Mucosa of stomach (tissue), 1 donor: ENCODE measurements around the gene HHLA2.

Experiments used
- H3K27me3 ChIP-seq: one replicate; pipeline ENCODE4 v1.7.0; 2013; ENCODE audit warnings: mild to moderate bottlenecking, low read length; ENCODE audit not compliant: control insufficient read depth, insufficient read depth
- H3K36me3 ChIP-seq: one replicate; pipeline ENCODE4 v1.7.0; 2013; ENCODE audit warnings: low read length; ENCODE audit not compliant: control insufficient read depth, insufficient read depth
- H3K4me1 ChIP-seq: one replicate; pipeline ENCODE4 v1.7.0; 2013; ENCODE audit warnings: mild to moderate bottlenecking, low read length; ENCODE audit not compliant: control insufficient read depth, insufficient read depth
- H3K4me3 ChIP-seq: one replicate; pipeline ENCODE4 v1.7.0; 2013; ENCODE audit warnings: low read length
- H3K9ac ChIP-seq: one replicate; pipeline ENCODE4 v1.7.0; 2013; ENCODE audit warnings: mild to moderate bottlenecking, low read length, moderate library complexity
- H3K9me3 ChIP-seq: one replicate; pipeline ENCODE4 v1.7.0; 2013; ENCODE audit warnings: mild to moderate bottlenecking, low read length, moderate library complexity; ENCODE audit not compliant: control insufficient read depth
- donor health status: Pancreatic carcinoma.

HHLA2 gene

GRCh38 chr3:108328821-108329486, 32.6 kb downstream of the HHLA2 start:
- Histone ChIP-seq H3K9ac (no peak overlapping the region), H3K4me1 (no peaks in the 10 kb centered on the region), H3K9me3 (no peaks in the 10 kb centered on the region), H3K36me3 (no peaks in the 10 kb centered on the region), H3K4me3 (no peak overlapping the region), H3K27me3 (no peaks in the 10 kb centered on the region)

GRCh38 chr3:108329508-108329907, 33.2 kb downstream of the HHLA2 start:
- Histone ChIP-seq H3K27me3 (no peaks in the 10 kb centered on the region), H3K36me3 (no peaks in the 10 kb centered on the region), H3K9ac (no peak overlapping the region), H3K4me1 (no peaks in the 10 kb centered on the region), H3K9me3 (no peaks in the 10 kb centered on the region), H3K4me3 (no peak overlapping the region)

GRCh38 chr3:108329947-108330346, 33.6 kb downstream of the HHLA2 start:
- H3K4me1 ChIP-seq: no peaks in the 10 kb centered on the region
- no peak overlapping the region for H3K4me3 ChIP-seq
- H3K27me3 ChIP-seq: no peaks in the 10 kb centered on the region
- no peaks in the 10 kb centered on the region for H3K36me3 ChIP-seq
- no peak overlapping the region for H3K9ac ChIP-seq
- no peaks in the 10 kb centered on the region for H3K9me3 ChIP-seq

DNA sequence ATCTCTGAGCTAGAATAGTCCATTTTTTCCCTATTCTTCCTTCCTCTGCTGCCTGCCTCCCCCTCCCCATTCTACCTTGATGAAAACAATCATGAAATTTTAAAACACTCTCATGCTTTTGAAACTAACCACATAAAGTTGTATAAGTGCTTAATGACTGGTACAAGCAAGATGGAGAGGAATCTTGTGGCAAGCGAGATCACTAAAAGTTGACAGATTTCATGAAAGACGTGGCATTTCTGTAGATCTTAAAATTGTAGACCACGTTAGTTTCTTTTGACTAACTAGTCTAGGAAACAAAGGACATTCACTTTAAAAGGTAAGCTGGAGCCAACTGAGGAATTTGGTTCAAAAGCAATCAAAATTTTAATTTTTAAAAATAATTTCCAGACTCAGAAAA, 35.4 kb downstream of the HHLA2 start:
- Histone ChIP-seq H3K9ac (no peak overlapping the region), H3K4me3 (no peak overlapping the region), H3K9me3 (no peaks in the 10 kb centered on the region), H3K4me1 (no peaks in the 10 kb centered on the region), H3K27me3 (no peaks in the 10 kb centered on the region), H3K36me3 (no peaks in the 10 kb centered on the region)

DNA sequence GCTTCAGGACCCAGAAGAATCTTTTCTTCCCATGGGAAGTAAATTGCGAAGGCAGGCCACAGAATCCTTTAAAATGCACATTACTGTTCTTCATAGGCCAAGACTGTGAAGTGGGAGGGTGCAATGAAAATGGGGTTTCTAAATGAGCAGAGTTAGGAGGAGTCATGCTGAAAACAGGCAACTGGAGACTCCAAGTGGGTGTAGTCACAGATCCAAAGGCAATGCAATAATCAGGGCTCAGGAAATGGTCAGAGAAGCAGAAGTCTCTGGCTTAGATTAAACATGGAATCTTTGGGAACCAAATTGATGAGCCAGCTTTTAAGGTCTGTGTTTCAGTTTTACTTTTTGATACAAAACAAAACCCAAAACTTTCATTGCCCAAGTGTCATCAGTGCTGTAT, 37.6 kb downstream of the HHLA2 start:
- Histone ChIP-seq H3K4me1 (no peaks in the 10 kb centered on the region), H3K36me3 (no peaks in the 10 kb centered on the region), H3K9ac (no peak overlapping the region), H3K27me3 (no peaks in the 10 kb centered on the region), H3K9me3 (no peaks in the 10 kb centered on the region), H3K4me3 (no peak overlapping the region)

DNA sequence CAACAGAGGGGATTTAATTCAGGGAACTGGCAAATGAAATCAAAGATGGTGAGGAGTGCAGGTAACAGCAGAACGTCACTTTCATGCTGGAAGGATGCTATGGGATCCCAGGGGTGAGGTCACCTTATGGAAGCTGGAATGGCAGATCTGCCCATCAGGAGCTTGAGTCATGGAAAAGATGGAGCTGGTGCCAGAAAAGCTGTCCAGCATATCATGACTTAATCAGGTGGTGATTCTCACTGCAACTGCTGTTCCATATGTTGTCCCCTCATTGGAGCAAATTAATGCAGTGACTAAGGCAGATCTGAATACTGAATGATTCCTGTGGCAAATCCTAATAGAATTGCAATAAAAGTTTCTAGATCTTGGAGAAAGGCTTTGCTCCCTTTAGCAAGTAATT, 38.4 kb downstream of the HHLA2 start:
- H3K36me3 ChIP-seq: no peaks in the 10 kb centered on the region
- no peaks in the 10 kb centered on the region for H3K9me3 ChIP-seq
- H3K9ac ChIP-seq: no peak overlapping the region
- H3K4me1 ChIP-seq: no peaks in the 10 kb centered on the region
- no peak overlapping the region for H3K4me3 ChIP-seq
- H3K27me3 ChIP-seq: no peaks in the 10 kb centered on the region

- Histone ChIP-seq H3K36me3 (no peaks in the 10 kb centered on the region), H3K27me3 (no peaks in the 10 kb centered on the region), H3K9ac (no peak overlapping the region)
Measured at GRCh38 chr3:108338901-108339545, 42.7 kb downstream of the HHLA2 start.

DNA sequence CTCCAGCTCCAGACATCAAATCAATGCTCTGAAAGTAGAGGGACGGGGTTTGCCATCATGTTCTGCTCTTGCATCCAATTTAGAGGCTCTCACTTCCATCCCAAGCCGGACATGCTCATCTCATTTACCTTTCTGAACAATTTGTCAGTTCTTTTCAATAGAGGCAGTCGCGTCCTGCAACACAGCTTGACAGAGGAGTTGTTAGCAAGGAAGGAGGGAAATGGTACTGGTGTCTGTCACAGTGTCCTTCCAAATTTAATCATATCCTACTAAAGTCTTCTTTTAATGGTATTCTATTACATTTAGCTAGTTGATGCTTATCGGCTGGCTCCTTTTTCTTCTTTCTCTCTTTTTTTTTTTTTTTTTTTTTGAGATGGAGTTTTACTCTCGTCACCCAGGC, 45.6 kb downstream of the HHLA2 start:
- Histone ChIP-seq H3K9me3 (no peaks in the 10 kb centered on the region), H3K27me3 (no peaks in the 10 kb centered on the region), H3K9ac (no peak overlapping the region), H3K4me1 (peaks cover 9% of the 10 kb centered on the region), H3K4me3 (no peak overlapping the region), H3K36me3 (no peaks in the 10 kb centered on the region)

More at GRCh38 chr3:108338901-108339545, 42.7 kb downstream of the HHLA2 start:
- H3K9me3 ChIP-seq: no peaks in the 10 kb centered on the region
- H3K4me1 ChIP-seq: peaks cover 9% of the 10 kb centered on the region
- H3K4me3 ChIP-seq: no peak overlapping the region

GRCh38 chr3:108342837-108343486, 46.6 kb downstream of the HHLA2 start:
- Histone ChIP-seq H3K36me3 (no peaks in the 10 kb centered on the region), H3K4me3 (no peak overlapping the region), H3K27me3 (no peaks in the 10 kb centered on the region), H3K9me3 (no peaks in the 10 kb centered on the region), H3K4me1 (peaks cover 9% of the 10 kb centered on the region), H3K9ac (no peak overlapping the region)

DNA sequence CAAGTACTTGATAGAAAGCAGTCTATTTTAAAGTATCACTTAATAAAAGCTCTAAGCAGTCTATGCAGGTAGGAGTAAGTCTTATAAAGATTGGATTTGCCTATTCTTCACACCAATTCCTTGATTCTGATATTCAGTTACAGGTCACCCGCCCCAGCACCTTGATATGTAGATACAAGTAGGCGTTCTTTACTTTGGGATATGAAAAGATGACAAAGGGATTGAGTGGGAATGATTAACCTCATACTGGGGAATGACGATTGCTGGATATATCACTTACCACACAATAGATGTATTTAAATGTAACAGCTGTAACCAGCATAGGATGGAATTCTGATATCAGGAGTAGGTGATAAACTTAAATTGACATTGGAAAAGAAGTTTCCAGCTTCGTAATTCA, 47.1 kb downstream of the HHLA2 start:
- Histone ChIP-seq H3K36me3 (no peaks in the 10 kb centered on the region), H3K27me3 (no peaks in the 10 kb centered on the region), H3K9ac (no peak overlapping the region), H3K4me1 (peaks cover 9% of the 10 kb centered on the region), H3K4me3 (no peak overlapping the region), H3K9me3 (no peaks in the 10 kb centered on the region)

GRCh38 chr3:108345492-108346205, 49.3 kb downstream of the HHLA2 start:
- Histone ChIP-seq H3K9ac (no peak overlapping the region), H3K9me3 (no peaks in the 10 kb centered on the region), H3K4me1 (peaks cover 9% of the 10 kb centered on the region), H3K4me3 (no peak overlapping the region), H3K27me3 (no peaks in the 10 kb centered on the region), H3K36me3 (no peaks in the 10 kb centered on the region)
